Naive B cell (primary cell): ENCODE data around the gene NOX5. TPM values are rescaled to one million over a fixed set of nuclear protein-coding genes. Genes with fewer than 3 reads are reported as not detected.
"Not testable (repeated sequence)": the region's sequence is repeated elsewhere in the genome, so short reads cannot be mapped to it uniquely, and the experiment has no call there.

Experiments used
- ATAC-seq, 2 donors: fragments of 150-1000 bp; cut with Tn5 transposase; 2 replicates each; pipeline ENCODE4 v1.10.0; 2021; ENCODE audit warnings: low read depth in 2 of 2, mild to moderate bottlenecking in 2 of 2, moderate library complexity in 2 of 2
- DNase-seq: peaks from one replicate; pipeline ENCODE4 v3.0.0; 2022
- H3K27ac Mint-ChIP-seq, 6 donors: one replicate each; pipeline ENCODE4 v1.8.0; 2020 to 2022; ENCODE audit warnings: mild to moderate bottlenecking in 6 of 6, mixed read lengths in 6 of 6, moderate library complexity in 5 of 6, inconsistent platforms in 2 of 6
- H3K27me3 Mint-ChIP-seq, 3 donors: one replicate each; pipeline ENCODE4 v1.8.0; 2021 to 2022; ENCODE audit warnings: mixed read lengths in 3 of 3, mild to moderate bottlenecking in 1 of 3
- H3K36me3 Mint-ChIP-seq, 2 donors: one replicate each; pipeline ENCODE4 v1.8.0; 2020 to 2022; ENCODE audit warnings: mixed read lengths in 2 of 2, inconsistent platforms in 1 of 2, mild to moderate bottlenecking in 1 of 2
- H3K4me1 Mint-ChIP-seq, 3 donors: one replicate each; pipeline ENCODE4 v1.8.0; 2020 to 2022; ENCODE audit warnings: mixed read lengths in 3 of 3, inconsistent platforms in 1 of 3, mild to moderate bottlenecking in 1 of 3, moderate library complexity in 1 of 3
- H3K4me3 Mint-ChIP-seq, 8 donors: one replicate each; pipeline ENCODE4 v1.8.0; 2020 to 2022; ENCODE audit warnings: mild to moderate bottlenecking in 8 of 8, mixed read lengths in 8 of 8, moderate library complexity in 8 of 8, inconsistent platforms in 2 of 8
- H3K9me3 Mint-ChIP-seq, 7 donors: one replicate each; pipeline ENCODE4 v1.8.0; 2020 to 2022; ENCODE audit warnings: mixed read lengths in 7 of 7, mild to moderate bottlenecking in 5 of 7, inconsistent platforms in 2 of 7, moderate library complexity in 1 of 7
- polyA plus RNA-seq, 6 donors: library from polyadenylated mRNA; unstranded; fragments of 300-500 nt; fragmentation: Illumina TruSeq; gene quantifications; one replicate each; pipeline ENCODE4 v1.2.3, GENCODE V29; 2021; ENCODE audit warnings: low read depth in 6 of 6

Gene NOX5
- polyA plus RNA-seq, 6 donors from 2014 or later = not detected

- Mint-ChIP-seq H3K4me1 (peaks cover 0 to 21% (median 7%) of the 10 kb centered on the region in 3 donors), H3K27ac (peak overlapping the region in 1 of 6 donors; percentile 70), H3K9me3 (peaks cover 0 to 2% (median 0%) of the 10 kb centered on the region in 7 donors), H3K27me3 (peaks cover 17 to 35% (median 34%) of the 10 kb centered on the region in 3 donors), H3K4me3 (no peak overlapping the region), H3K36me3 (no peaks in the 10 kb centered on the region)
- ATAC-seq (peak in 1 of 2 donors; percentile 27), DNase-seq (no peak)
Observed at GRCh38 chr15:69060744-69061143, 46.2 kb downstream of the NOX5 start.

GRCh38 chr15:69061414-69061842 lies 46.9 kb downstream of the NOX5 start:
- Mint-ChIP-seq H3K36me3 (no peaks in the 10 kb centered on the region), H3K27ac (peak overlapping the region in 2 of 6 donors; percentile 64 to 70), H3K4me3 (no peak overlapping the region), H3K9me3 (peaks cover 0 to 2% (median 0%) of the 10 kb centered on the region in 7 donors), H3K4me1 (peaks cover 0 to 21% (median 7%) of the 10 kb centered on the region in 3 donors), H3K27me3 (peaks cover 17 to 35% (median 29%) of the 10 kb centered on the region in 3 donors)
- ATAC-seq (no peak), DNase-seq (no peak)

- no peak overlapping the region for H3K4me3 Mint-ChIP-seq
- peaks cover 0 to 12% (median 0%) of the 10 kb centered on the region in 3 donors for H3K4me1 Mint-ChIP-seq
- H3K27ac Mint-ChIP-seq = no peak overlapping the region
- H3K36me3 Mint-ChIP-seq = no peaks in the 10 kb centered on the region
- ATAC-seq = no peak
- peaks cover 16 to 26% (median 25%) of the 10 kb centered on the region in 3 donors for H3K27me3 Mint-ChIP-seq
- H3K9me3 Mint-ChIP-seq = peaks cover 0 to 11% (median 0%) of the 10 kb centered on the region in 7 donors
- DNase-seq = no peak
Observed at GRCh38 chr15:69064649-69065048, 50.2 kb downstream of the NOX5 start.

- Mint-ChIP-seq H3K27me3 (peaks cover 21 to 42% (median 38%) of the 10 kb centered on the region in 3 donors), H3K9me3 (peaks cover 0 to 19% (median 2%) of the 10 kb centered on the region in 7 donors), H3K36me3 (no peaks in the 10 kb centered on the region), H3K27ac (peak overlapping the region in 1 of 6 donors; percentile 25), H3K4me1 (peaks cover 0 to 3% (median 0%) of the 10 kb centered on the region in 3 donors), H3K4me3 (no peak overlapping the region)
- no peak for ATAC-seq
- DNase-seq = no peak
Observed at GRCh38 chr15:69066007-69066995, 51.8 kb downstream of the NOX5 start.

GRCh38 chr15:69067296-69067695 lies 52.8 kb downstream of the NOX5 start:
- ATAC-seq = no peak
- H3K4me3 Mint-ChIP-seq = no peak overlapping the region
- H3K9me3 Mint-ChIP-seq = peaks cover 0 to 19% (median 2%) of the 10 kb centered on the region in 7 donors
- H3K36me3 Mint-ChIP-seq = no peaks in the 10 kb centered on the region
- no peaks in the 10 kb centered on the region for H3K4me1 Mint-ChIP-seq
- no peak for DNase-seq
- H3K27ac Mint-ChIP-seq = no peak overlapping the region
- H3K27me3 Mint-ChIP-seq = peaks cover 30 to 49% (median 42%) of the 10 kb centered on the region in 3 donors

GRCh38 chr15:69068157-69068556 lies 53.7 kb downstream of the NOX5 start:
- ATAC-seq (no peak), DNase-seq (no peak)
- Mint-ChIP-seq H3K36me3 (no peaks in the 10 kb centered on the region), H3K4me3 (no peak overlapping the region), H3K4me1 (no peaks in the 10 kb centered on the region), H3K27ac (peak overlapping the region in 1 of 6 donors; percentile 58), H3K27me3 (peaks cover 30 to 51% (median 42%) of the 10 kb centered on the region in 3 donors), H3K9me3 (peaks cover 0 to 21% (median 3%) of the 10 kb centered on the region in 7 donors)

- not testable (repeated sequence) for H3K36me3 Mint-ChIP-seq, H3K4me3 Mint-ChIP-seq, DNase-seq, H3K27ac Mint-ChIP-seq, ATAC-seq
- H3K9me3 Mint-ChIP-seq = peaks cover 0 to 19% (median 3%) of the 10 kb centered on the region in 7 donors
- peaks cover 34 to 60% (median 50%) of the 10 kb centered on the region in 3 donors for H3K27me3 Mint-ChIP-seq
- peaks cover 4 to 10% (median 5%) of the 10 kb centered on the region in 3 donors for H3K4me1 Mint-ChIP-seq
Observed at GRCh38 chr15:69069290-69069689, 54.8 kb downstream of the NOX5 start.

- no peak for ATAC-seq
- H3K27me3 Mint-ChIP-seq = peaks cover 40 to 62% (median 50%) of the 10 kb centered on the region in 3 donors
Observed at GRCh38 chr15:69069996-69070395, 55.5 kb downstream of the NOX5 start.

GRCh38 chr15:69070396-69070795 lies 55.9 kb downstream of the NOX5 start:
- ATAC-seq (no peak), DNase-seq (no peak)
- Mint-ChIP-seq H3K9me3 (peaks cover 0 to 19% (median 3%) of the 10 kb centered on the region in 7 donors), H3K4me1 (peaks cover 4 to 16% (median 11%) of the 10 kb centered on the region in 3 donors), H3K27me3 (peaks cover 40 to 62% (median 48%) of the 10 kb centered on the region in 3 donors), H3K4me3 (no peak overlapping the region), H3K36me3 (peaks cover 0 to 7% of the 10 kb centered on the region in 2 donors), H3K27ac (no peak overlapping the region)

More at GRCh38 chr15:69069996-69070395, 55.5 kb downstream of the NOX5 start:
- peaks cover 0 to 7% of the 10 kb centered on the region in 2 donors for H3K36me3 Mint-ChIP-seq
- peaks cover 4 to 16% (median 10%) of the 10 kb centered on the region in 3 donors for H3K4me1 Mint-ChIP-seq
- H3K4me3 Mint-ChIP-seq = no peak overlapping the region
- H3K27ac Mint-ChIP-seq = no peak overlapping the region
- DNase-seq = no peak
- peaks cover 0 to 19% (median 3%) of the 10 kb centered on the region in 7 donors for H3K9me3 Mint-ChIP-seq

- no peak for ATAC-seq
- Mint-ChIP-seq H3K27me3 (peaks cover 46 to 63% (median 53%) of the 10 kb centered on the region in 3 donors), H3K9me3 (peaks cover 0 to 19% (median 3%) of the 10 kb centered on the region in 7 donors), H3K27ac (no peak overlapping the region), H3K4me3 (no peak overlapping the region), H3K4me1 (peaks cover 4 to 16% (median 11%) of the 10 kb centered on the region in 3 donors), H3K36me3 (peaks cover 0 to 7% of the 10 kb centered on the region in 2 donors)
- DNase-seq = no peak
Observed at GRCh38 chr15:69071260-69071659, 56.8 kb downstream of the NOX5 start.

GRCh38 chr15:69072906-69073305 lies 58.4 kb downstream of the NOX5 start:
- Mint-ChIP-seq H3K36me3 (peaks cover 0 to 7% of the 10 kb centered on the region in 2 donors), H3K4me1 (peaks cover 4 to 16% (median 11%) of the 10 kb centered on the region in 3 donors), H3K27me3 (peaks cover 46 to 57% (median 55%) of the 10 kb centered on the region in 3 donors), H3K27ac (no peak overlapping the region), H3K4me3 (no peak overlapping the region), H3K9me3 (peaks cover 0 to 19% (median 3%) of the 10 kb centered on the region in 7 donors)
- ATAC-seq = no peak
- DNase-seq = no peak

GRCh38 chr15:69074001-69074842 lies 59.7 kb downstream of the NOX5 start:
- peaks cover 0 to 19% (median 2%) of the 10 kb centered on the region in 7 donors for H3K9me3 Mint-ChIP-seq
- peak overlapping the region in 2 of 8 donors; percentile 17 to 25 for H3K4me3 Mint-ChIP-seq
- H3K36me3 Mint-ChIP-seq = peaks cover 0 to 7% of the 10 kb centered on the region in 2 donors
- ATAC-seq (no peak), DNase-seq (no peak)
- H3K4me1 Mint-ChIP-seq = peaks cover 4 to 16% (median 11%) of the 10 kb centered on the region in 3 donors
- H3K27me3 Mint-ChIP-seq = peaks cover 39 to 53% (median 49%) of the 10 kb centered on the region in 3 donors
- H3K27ac Mint-ChIP-seq = no peak overlapping the region
